AG20443 (cell line): Measurements from ENCODE around the gene ZNF778.
A peak's percentile ranks its signal among the peaks of the same experiment; 100 is the strongest.

ENCODE experiments used
- DNase-seq: peaks from one replicate; pipeline ENCODE4 v3.0.0; 2012; ENCODE audit warnings: low spot score, mixed read lengths

The ZNF778 gene

GRCh38 chr16:89194340-89195311, 22.9 kb upstream of the ZNF778 start:
- DNase-seq = no peak

- no peak for DNase-seq
These were observed 21.9 kb upstream of the ZNF778 start for GRCh38 chr16:89195521-89196171.

- DNase-seq = no peak
These were observed 20.4 kb upstream of the ZNF778 start for GRCh38 chr16:89197033-89197632.

GRCh38 chr16:89197633-89198416, 19.7 kb upstream of the ZNF778 start:
- DNase-seq = no peak

GRCh38 chr16:89198417-89199240, 18.9 kb upstream of the ZNF778 start:
- no peak for DNase-seq

GRCh38 chr16:89199241-89200123, 18.0 kb upstream of the ZNF778 start:
- DNase-seq = no peak

GRCh38 chr16:89200124-89200849, 17.2 kb upstream of the ZNF778 start, which contains the start of gene SLC22A31:
Gene SLC22A31 (minus strand): TSS chr16:89200537. CDS start chr16:89200501, 36 bp downstream.
- DNase-seq = no peak

- no peak for DNase-seq
These were observed 16.6 kb upstream of the ZNF778 start for GRCh38 chr16:89200850-89201411.

GRCh38 chr16:89201439-89202377, 15.8 kb upstream of the ZNF778 start:
- DNase-seq = peak; percentile 92

- DNase-seq = no peak
These were observed 14.9 kb upstream of the ZNF778 start for GRCh38 chr16:89202422-89203215.

GRCh38 chr16:89207993-89208392, 9.5 kb upstream of the ZNF778 start:
- no peak for DNase-seq

- DNase-seq = no peak
These were observed 7.9 kb upstream of the ZNF778 start for GRCh38 chr16:89209522-89210044.

- no peak for DNase-seq
These were observed 7.2 kb upstream of the ZNF778 start for GRCh38 chr16:89210165-89210903.

GRCh38 chr16:89210904-89211515, 6.5 kb upstream of the ZNF778 start:
- peak; percentile 58 for DNase-seq

GRCh38 chr16:89216315-89217137, 977 bp upstream of the ZNF778 start:
- DNase-seq = peak; percentile 81
